Bronchial epithelial cell (primary cell): Measurements from ENCODE around the gene ZNF800. TPM values are rescaled to one million over a fixed set of nuclear protein-coding genes. Genes with fewer than 3 reads are reported as not detected.
A peak's percentile ranks its signal among the peaks of the same experiment; 100 is the strongest.
"Not testable (repeated sequence)": the region's sequence is repeated elsewhere in the genome, so short reads cannot be mapped to it uniquely, and the experiment has no call there.

Experiments used
- DNase-seq: peaks from one replicate; pipeline ENCODE4 v3.0.0-alpha.2; 2010; ENCODE audit warnings: low read depth
- FAIRE-seq: peaks from 2 replicates; lab custom pipeline; 2011; peaks lifted over from hg19 to GRCh38; lab: Jason Lieb, UNC
- H3K27me3 ChIP-seq: 2 replicates; pipeline ENCODE4 v1.5.1; 2011; ENCODE audit warnings: low read length; ENCODE audit not compliant: control insufficient read depth, insufficient read depth
- H3K36me3 ChIP-seq: 2 replicates; pipeline ENCODE4 v1.5.1; 2011; ENCODE audit warnings: low read length; ENCODE audit not compliant: control insufficient read depth, insufficient read depth
- H3K4me3 ChIP-seq: 2 replicates; pipeline ENCODE4 v1.5.1; 2011; ENCODE audit warnings: mild to moderate bottlenecking, low read depth, low read length, control low read depth
- total RNA-seq: library from RNA; depleted of rRNA; stranded (reverse); fragments of >200 nt; gene quantifications from 2 replicates; pipeline ENCODE4 v1.2.1, GENCODE V29; 2014
- TF ChIP-seq, protein P1 (sequence below): IDR thresholded peaks from 2 replicates; pipeline ENCODE4 v1.5.1; 2011; ENCODE audit warnings: mild to moderate bottlenecking, moderate library complexity, low read length, control low read depth, inconsistent platforms; ENCODE audit not compliant: insufficient read depth, severe bottlenecking

ZNF800 gene
- total RNA-seq, 1 donor from 2014 or later = 14.5 TPM

DNA sequence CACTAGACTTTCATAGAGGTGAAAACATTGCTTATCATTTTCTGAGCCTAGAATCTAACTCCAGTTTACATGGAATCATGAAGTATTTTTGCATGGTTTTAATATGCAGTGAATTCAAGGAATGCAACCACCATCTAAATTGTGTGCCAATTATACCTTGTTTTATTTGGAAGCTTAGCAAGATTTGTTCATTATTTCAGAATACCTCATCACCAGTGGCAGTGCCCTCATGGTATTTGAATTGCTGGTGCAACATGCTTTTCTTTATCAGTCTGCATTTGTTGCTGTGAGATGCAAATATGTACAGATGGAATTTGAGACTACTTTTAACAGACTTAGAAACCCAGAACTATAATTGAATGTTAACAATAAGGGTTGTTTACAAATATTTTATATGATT, 18.7 kb upstream of the ZNF800 start:
- TF ChIP-seq, protein P1, sequence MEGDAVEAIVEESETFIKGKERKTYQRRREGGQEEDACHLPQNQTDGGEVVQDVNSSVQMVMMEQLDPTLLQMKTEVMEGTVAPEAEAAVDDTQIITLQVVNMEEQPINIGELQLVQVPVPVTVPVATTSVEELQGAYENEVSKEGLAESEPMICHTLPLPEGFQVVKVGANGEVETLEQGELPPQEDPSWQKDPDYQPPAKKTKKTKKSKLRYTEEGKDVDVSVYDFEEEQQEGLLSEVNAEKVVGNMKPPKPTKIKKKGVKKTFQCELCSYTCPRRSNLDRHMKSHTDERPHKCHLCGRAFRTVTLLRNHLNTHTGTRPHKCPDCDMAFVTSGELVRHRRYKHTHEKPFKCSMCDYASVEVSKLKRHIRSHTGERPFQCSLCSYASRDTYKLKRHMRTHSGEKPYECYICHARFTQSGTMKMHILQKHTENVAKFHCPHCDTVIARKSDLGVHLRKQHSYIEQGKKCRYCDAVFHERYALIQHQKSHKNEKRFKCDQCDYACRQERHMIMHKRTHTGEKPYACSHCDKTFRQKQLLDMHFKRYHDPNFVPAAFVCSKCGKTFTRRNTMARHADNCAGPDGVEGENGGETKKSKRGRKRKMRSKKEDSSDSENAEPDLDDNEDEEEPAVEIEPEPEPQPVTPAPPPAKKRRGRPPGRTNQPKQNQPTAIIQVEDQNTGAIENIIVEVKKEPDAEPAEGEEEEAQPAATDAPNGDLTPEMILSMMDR = no peak
- FAIRE-seq = no peak
- no peak overlapping the region for H3K4me3 ChIP-seq
- no peaks in the 10 kb centered on the region for H3K36me3 ChIP-seq
- DNase-seq = no peak
- H3K27me3 ChIP-seq = no peaks in the 10 kb centered on the region

DNA sequence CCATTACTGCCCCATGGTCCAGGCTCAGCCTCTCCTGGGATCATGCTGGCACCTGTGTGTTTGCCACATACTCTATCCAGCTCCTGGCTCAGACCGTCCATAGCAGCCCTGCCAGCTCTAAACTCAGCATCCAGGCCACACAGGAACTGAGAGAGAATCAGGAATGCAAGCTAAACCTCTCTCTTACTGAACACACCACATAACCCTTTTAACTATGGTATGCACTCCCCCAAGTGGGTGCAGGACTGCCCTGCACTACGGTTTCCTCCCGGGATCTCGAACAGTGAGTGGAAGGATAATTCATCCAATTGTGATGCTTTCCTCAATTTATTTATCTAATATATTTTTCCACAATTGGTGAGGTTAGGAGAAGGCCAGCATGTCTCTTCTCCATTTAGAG, 17.1 kb upstream of the ZNF800 start:
- no peak for DNase-seq
- Histone ChIP-seq H3K36me3 (no peaks in the 10 kb centered on the region), H3K27me3 (no peaks in the 10 kb centered on the region), H3K4me3 (no peak overlapping the region)
- TF ChIP-seq, protein P1 = no peak
- no peak for FAIRE-seq

DNA sequence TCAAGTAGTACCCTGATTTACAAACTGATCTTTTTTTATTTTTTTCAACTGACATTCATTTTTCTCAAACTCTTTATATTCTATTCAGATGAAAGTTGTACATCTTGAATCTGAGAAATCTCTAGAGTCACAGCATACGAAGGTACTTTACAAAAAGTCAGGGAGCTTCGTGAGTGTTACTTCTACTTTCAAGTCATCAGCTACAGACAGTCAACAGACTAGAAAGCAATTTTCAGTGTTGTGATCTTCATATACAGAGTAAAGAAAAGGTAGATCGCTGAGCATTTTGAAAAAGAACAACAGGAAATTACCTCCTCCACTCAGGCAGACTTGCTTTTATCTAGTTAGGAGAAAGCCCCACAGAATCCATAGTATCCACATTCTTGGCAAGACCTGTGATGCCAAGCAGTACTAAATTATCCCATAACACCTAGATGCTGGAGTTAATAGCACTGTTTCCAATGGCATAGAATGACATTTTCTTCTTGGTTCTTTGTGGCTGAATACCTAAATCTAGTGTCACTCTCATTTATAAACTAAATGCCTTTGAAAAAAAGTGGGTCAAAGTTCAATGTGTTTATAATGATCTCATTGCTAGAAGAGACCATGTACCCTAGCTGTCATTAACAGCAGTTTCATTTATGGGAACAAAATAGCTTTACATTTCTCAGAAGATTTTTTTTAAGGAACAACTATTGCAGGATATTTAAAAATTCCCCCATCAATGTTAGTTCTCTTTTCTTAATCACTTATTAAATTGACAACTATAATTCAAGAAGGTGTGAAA, 12.0 kb upstream of the ZNF800 start:
- H3K27me3 ChIP-seq = no peaks in the 10 kb centered on the region
- TF ChIP-seq, protein P1 = no peak
- no peaks in the 10 kb centered on the region for H3K36me3 ChIP-seq
- no peak for FAIRE-seq
- no peak overlapping the region for H3K4me3 ChIP-seq
- DNase-seq = no peak

DNA sequence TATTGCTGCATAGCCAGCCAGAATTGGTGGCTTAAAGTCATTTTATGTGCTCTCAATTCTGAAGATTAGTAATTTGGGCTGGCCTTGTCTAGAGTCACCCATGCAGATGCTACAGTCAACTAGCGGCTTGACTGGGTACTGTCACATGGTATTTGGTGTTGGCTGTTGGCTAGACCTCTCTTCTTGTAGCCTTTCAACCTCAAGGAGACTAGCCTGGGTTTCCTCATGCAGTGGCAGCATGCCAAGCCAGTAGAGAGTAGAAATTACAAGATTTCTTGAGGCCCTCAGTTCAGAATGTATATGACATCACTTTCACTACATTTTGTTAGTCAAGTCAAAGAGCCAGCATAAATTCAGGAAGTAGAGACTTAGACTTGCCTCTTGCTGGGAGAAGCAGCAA, 3.7 kb upstream of the ZNF800 start:
- TF ChIP-seq, protein P1 = no peak
- FAIRE-seq = no peak
- DNase-seq = no peak

DNA sequence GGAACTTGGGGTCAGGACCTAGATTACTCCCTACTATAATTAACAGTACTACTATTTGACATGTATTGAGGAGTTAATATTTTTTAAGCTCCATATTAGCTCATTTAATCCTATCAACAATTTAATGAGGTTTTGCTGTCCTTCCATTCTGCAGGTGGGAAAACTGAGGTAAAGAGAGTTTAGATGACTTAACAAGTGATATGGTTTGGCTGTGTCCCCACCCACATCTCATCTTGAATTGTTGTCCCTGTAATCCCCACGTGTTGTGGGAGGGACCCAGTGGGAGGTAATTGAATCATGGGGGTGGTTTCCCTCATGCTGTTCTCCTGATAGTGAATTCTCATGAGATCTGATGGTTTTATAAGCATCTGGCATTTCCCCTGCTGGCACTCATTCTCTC, 2.6 kb upstream of the ZNF800 start:
- H3K36me3 ChIP-seq, H3K27me3 ChIP-seq, H3K4me3 ChIP-seq, FAIRE-seq, DNase-seq: not testable (repeated sequence)

More for the DNA sequence above, 3.7 kb upstream of the ZNF800 start:
- H3K4me3 ChIP-seq = no peak overlapping the region
- H3K27me3 ChIP-seq = no peaks in the 10 kb centered on the region
- no peaks in the 10 kb centered on the region for H3K36me3 ChIP-seq

DNA sequence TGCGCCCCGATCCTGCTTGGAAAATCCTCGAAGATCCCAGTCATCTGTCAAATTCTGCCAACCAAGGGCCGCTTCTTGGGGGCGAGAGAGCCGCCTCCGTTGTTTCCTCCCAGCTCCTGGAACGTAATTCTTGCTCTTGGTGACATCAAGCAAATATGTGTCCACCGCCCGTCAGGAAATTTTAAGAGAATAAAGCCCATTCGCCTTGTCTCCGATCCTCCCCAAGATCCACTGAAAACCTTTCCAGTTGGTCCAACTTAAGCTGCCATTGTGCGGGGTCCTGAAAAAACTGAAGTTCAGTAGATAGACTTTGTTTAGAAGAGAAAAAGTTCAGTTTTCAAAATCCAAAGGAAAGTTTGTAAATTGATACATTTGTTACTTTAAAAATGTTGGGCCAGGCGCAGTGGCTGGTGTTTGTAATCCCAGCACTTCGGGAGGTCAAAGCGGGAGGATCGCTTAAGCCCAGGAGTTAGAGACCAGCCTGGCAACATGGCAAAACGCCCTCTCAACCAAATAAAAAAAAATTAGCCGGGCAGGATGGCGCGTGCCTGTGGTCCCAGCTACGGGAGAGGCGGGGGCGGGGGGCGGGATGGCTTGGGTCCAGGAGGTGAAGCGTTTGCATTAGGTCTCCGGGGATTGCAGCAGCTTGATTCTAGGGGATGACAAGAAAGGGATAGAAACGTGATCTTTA, 1.0 kb upstream of the ZNF800 start:
- TF ChIP-seq, protein P1 = no peak
- Histone ChIP-seq H3K4me3 (peak overlapping the region; percentile 95), H3K27me3 (no peaks in the 10 kb centered on the region), H3K36me3 (no peaks in the 10 kb centered on the region)
- no peak for FAIRE-seq
- DNase-seq = no peak
